Ishikawa (cell line): ENCODE measurements around the gene SPTSSA.

Source experiments
- CEBPB ChIP-seq: IDR thresholded peaks from 2 replicates; pipeline ENCODE4 v1.6.1; 2012
- CREB1 ChIP-seq: IDR thresholded peaks from 2 replicates; pipeline ENCODE4 v1.6.1; 2012; ENCODE audit warnings: low read depth
- EGR1 ChIP-seq: IDR thresholded peaks from 2 replicates; pipeline ENCODE4 v1.6.1; 2012
- EP300 ChIP-seq: IDR thresholded peaks from 2 replicates; pipeline ENCODE4 v1.6.1; 2012; ENCODE audit warnings: borderline replicate concordance
- NFIC ChIP-seq: IDR thresholded peaks from 2 replicates; pipeline ENCODE4 v1.6.1; 2012
- RAD21 ChIP-seq: IDR thresholded peaks from 2 replicates; pipeline ENCODE4 v1.6.1; 2012; ENCODE audit warnings: low read depth
- TAF1 ChIP-seq: IDR thresholded peaks from 2 replicates; pipeline ENCODE4 v1.6.1; 2012; ENCODE audit warnings: low read depth, mild to moderate bottlenecking
- TCF12 ChIP-seq: IDR thresholded peaks from 2 replicates; pipeline ENCODE4 v1.6.1; 2012; ENCODE audit warnings: low read depth
- TEAD4 ChIP-seq: IDR thresholded peaks from 2 replicates; pipeline ENCODE4 v1.6.1; 2012
- YY1 ChIP-seq: IDR thresholded peaks from 2 replicates; pipeline ENCODE4 v1.6.1; 2012; ENCODE audit warnings: low read depth
- TF ChIP-seq, protein P1 (sequence below): IDR thresholded peaks from 2 replicates; pipeline ENCODE4 v1.6.1; 2012; ENCODE audit warnings: low read depth, mild to moderate bottlenecking
- TF ChIP-seq, protein P2 (sequence below): IDR thresholded peaks from 2 replicates; pipeline ENCODE4 v1.6.1; 2012
- TF ChIP-seq, protein P3 (sequence below): IDR thresholded peaks from 2 replicates; pipeline ENCODE4 v1.6.1; 2012

DNA sequence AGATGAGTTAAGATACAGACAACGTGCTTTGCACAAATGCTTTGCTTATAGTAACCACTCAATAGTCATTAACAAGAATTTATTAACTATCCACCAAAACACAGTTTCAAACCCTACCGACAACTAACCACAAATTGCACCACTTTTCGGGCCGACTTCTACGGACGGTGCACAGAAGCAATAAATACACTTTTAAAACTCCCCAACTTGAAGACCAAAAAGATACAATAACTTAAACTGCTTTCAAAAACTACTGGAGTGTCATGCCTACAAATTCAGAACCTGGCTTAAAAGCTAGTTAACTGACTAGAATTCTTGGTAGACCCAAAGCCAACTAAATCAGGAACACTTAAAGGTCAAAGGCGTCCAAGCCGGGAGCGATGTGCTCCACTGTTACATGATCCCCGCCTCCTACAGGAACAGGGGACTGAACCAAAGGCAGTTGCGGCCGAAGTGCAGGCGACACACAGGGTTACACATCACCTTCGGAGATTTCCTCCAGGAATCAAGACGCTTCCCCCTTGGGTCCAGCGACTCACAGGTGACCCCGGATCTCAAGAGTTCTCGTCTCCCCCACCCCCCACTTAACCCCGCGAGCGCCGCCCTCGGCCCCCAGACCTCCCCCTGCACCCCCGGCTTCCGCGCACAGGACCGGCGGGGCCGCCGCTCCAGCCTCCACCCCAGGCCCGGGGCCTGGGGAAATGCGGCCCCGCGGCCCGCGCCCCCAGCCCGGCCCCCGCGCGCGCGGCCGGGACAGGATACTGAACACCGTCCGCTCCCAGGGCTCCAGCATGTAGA lies 507 bp downstream of the SPTSSA start:
- TF ChIP-seq EP300 (no peak), TEAD4 (no peak), TCF12 (no peak), CREB1 (no peak), NFIC (no peak), CEBPB (no peak), TAF1 (no peak; the same call in 1 of the 2 replicates), YY1 (no peak), EGR1 (no peak), RAD21 (no peak)
- TF ChIP-seq, protein P1, sequence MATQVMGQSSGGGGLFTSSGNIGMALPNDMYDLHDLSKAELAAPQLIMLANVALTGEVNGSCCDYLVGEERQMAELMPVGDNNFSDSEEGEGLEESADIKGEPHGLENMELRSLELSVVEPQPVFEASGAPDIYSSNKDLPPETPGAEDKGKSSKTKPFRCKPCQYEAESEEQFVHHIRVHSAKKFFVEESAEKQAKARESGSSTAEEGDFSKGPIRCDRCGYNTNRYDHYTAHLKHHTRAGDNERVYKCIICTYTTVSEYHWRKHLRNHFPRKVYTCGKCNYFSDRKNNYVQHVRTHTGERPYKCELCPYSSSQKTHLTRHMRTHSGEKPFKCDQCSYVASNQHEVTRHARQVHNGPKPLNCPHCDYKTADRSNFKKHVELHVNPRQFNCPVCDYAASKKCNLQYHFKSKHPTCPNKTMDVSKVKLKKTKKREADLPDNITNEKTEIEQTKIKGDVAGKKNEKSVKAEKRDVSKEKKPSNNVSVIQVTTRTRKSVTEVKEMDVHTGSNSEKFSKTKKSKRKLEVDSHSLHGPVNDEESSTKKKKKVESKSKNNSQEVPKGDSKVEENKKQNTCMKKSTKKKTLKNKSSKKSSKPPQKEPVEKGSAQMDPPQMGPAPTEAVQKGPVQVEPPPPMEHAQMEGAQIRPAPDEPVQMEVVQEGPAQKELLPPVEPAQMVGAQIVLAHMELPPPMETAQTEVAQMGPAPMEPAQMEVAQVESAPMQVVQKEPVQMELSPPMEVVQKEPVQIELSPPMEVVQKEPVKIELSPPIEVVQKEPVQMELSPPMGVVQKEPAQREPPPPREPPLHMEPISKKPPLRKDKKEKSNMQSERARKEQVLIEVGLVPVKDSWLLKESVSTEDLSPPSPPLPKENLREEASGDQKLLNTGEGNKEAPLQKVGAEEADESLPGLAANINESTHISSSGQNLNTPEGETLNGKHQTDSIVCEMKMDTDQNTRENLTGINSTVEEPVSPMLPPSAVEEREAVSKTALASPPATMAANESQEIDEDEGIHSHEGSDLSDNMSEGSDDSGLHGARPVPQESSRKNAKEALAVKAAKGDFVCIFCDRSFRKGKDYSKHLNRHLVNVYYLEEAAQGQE: no peak
- TF ChIP-seq, protein P2, sequence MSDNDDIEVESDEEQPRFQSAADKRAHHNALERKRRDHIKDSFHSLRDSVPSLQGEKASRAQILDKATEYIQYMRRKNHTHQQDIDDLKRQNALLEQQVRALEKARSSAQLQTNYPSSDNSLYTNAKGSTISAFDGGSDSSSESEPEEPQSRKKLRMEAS: no peak
- TF ChIP-seq, protein P3, sequence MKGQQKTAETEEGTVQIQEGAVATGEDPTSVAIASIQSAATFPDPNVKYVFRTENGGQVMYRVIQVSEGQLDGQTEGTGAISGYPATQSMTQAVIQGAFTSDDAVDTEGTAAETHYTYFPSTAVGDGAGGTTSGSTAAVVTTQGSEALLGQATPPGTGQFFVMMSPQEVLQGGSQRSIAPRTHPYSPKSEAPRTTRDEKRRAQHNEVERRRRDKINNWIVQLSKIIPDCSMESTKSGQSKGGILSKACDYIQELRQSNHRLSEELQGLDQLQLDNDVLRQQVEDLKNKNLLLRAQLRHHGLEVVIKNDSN: no peak
